Measurements from ENCODE around the gene KCNJ12.

KCNJ12 gene

GRCh38 chr17:21467739-21468490 lies 91.8 kb downstream of the KCNJ12 start:
- in situ Hi-C loops (cut with HindIII; ENCODE audit: low sequenced_read_pairs) = no loop called here
- no peak for DNase-seq (ENCODE audit: low read depth, low spot score)
- TF ChIP-seq CTCF (IDR thresholded peaks at IDR 0.05; ENCODE audit: low read depth, low read length) = no peak
- H3K4me3 ChIP-seq (ENCODE audit: low read depth, low read length) = no peak overlapping the region
